Liver (tissue), 5 donors: ENCODE results near the gene SKIC2. TPM values are rescaled to one million over a fixed set of nuclear protein-coding genes. Genes with fewer than 3 reads are reported as not detected.

ENCODE experiments used
- polyA plus RNA-seq, 2 donors: library from polyadenylated mRNA; stranded (reverse) in 1 of 2; unstranded in 1 of 2; fragments of 200-250 nt in 1 of 2; fragments of >200 nt in 1 of 2; fragmentation: Nextera tagmentation in 1 of 2; extraction: Ambion mirVana in 1 of 2; gene quantifications; one replicate each; pipeline versions ENCODE4 v1.2.1 to v1.2.3, GENCODE V29; 2013 to 2015
- small RNA-seq: library from RNA; depleted of rRNA; stranded (forward); fragments of <200 nt; gene quantifications from one replicate; pipeline ENCODE3, GENCODE V24; 2014
- total RNA-seq, 2 donors: library from RNA; depleted of rRNA; stranded (reverse); fragments of >200 nt; gene quantifications; one replicate each; pipeline ENCODE4 v1.2.3, GENCODE V29; 2014
- donor health status: healthy.
- donor health status: healthy.
- donor health status: healthy.

SKIC2 gene
- total and polyA plus RNA-seq, 4 donors, result 26.7 to 57.6 (median 34.5) TPM

Small RNAs within 50 kb of the gene (small RNA-seq; reads per million reads assigned to genes)
- gene AL645922.1, result not detected

Other genes with a start within 250 kb of the SKIC2 start
Only the 30 nearest of the 35 such genes appear.
- 10 to 100 TPM; 23.8 to 31.4 TPM for gene DDAH2, start 229.9 kb upstream of the SKIC2 start, total RNA-seq
- gene DDAH2, start 229.9 kb upstream of the SKIC2 start, polyA plus RNA-seq, result 10 to 100 TPM; 19.8 to 22.6 TPM
- gene CLIC1, start 222.6 kb upstream of the SKIC2 start, total RNA-seq, result 100 to 1,000 TPM in 1 of 2 donors, 10 to 100 TPM in 1; 56.5 to 124 TPM
- gene CLIC1, start 222.6 kb upstream of the SKIC2 start, polyA plus RNA-seq, result 10 to 100 TPM; 63.7 to 65.2 TPM
- 1 to 10 TPM; 5.9 to 6.4 TPM for gene MSH5, start 219.2 kb upstream of the SKIC2 start, total RNA-seq
- gene MSH5, start 219.2 kb upstream of the SKIC2 start, polyA plus RNA-seq, result 1 to 10 TPM; 1.2 to 2.2 TPM
- gene SAPCD1, start 196.5 kb upstream of the SKIC2 start, total RNA-seq, result 1 to 10 TPM in 1 of 2 donors, under 1 TPM in 1; 0.59 to 2.6 TPM
- gene SAPCD1, start 196.5 kb upstream of the SKIC2 start, polyA plus RNA-seq, result under 1 TPM in 1 of 2 donors, not detected in 1; 0.68 TPM
- gene VWA7, start 181.8 kb upstream of the SKIC2 start, total RNA-seq, result 1 to 10 TPM in 1 of 2 donors, under 1 TPM in 1; 0.17 to 2.0 TPM
- 1 to 10 TPM in 1 of 2 donors, under 1 TPM in 1; 0.81 to 1.0 TPM for gene VWA7, start 181.8 kb upstream of the SKIC2 start, polyA plus RNA-seq
- gene VARS1, start 163.4 kb upstream of the SKIC2 start, total RNA-seq, result 10 to 100 TPM; 32.4 to 44.7 TPM
- gene VARS1, start 163.4 kb upstream of the SKIC2 start, polyA plus RNA-seq, result 10 to 100 TPM; 17.9 to 32.5 TPM
- gene LSM2, start 152.2 kb upstream of the SKIC2 start, total RNA-seq, result 10 to 100 TPM in 1 of 2 donors, 1 to 10 TPM in 1; 7.3 to 18.7 TPM
- gene LSM2, start 152.2 kb upstream of the SKIC2 start, polyA plus RNA-seq, result 10 to 100 TPM; 14.5 to 16.4 TPM
- gene HSPA1L, start 143.9 kb upstream of the SKIC2 start, total RNA-seq, result under 1 TPM; 0.67 to 0.79 TPM
- under 1 TPM; 0.27 to 0.28 TPM for gene HSPA1L, start 143.9 kb upstream of the SKIC2 start, polyA plus RNA-seq
- gene HSPA1A, start 143.6 kb upstream of the SKIC2 start, total RNA-seq, result 100 to 1,000 TPM in 1 of 2 donors, 10 to 100 TPM in 1; 98.5 to 120 TPM
- gene HSPA1A, start 143.6 kb upstream of the SKIC2 start, polyA plus RNA-seq, result 10 to 100 TPM; 28.8 to 56.6 TPM
- gene HSPA1B, start 131.4 kb upstream of the SKIC2 start, total RNA-seq, result 100 to 1,000 TPM in 1 of 2 donors, 10 to 100 TPM in 1; 57.2 to 165 TPM
- 10 to 100 TPM in 1 of 2 donors, 1 to 10 TPM in 1; 9.5 to 30.6 TPM for gene HSPA1B, start 131.4 kb upstream of the SKIC2 start, polyA plus RNA-seq
- 10 to 100 TPM; 34.4 to 42.4 TPM for gene NEU1, start 96.4 kb upstream of the SKIC2 start, total RNA-seq
- 10 to 100 TPM; 27.6 to 35.1 TPM for gene NEU1, start 96.4 kb upstream of the SKIC2 start, polyA plus RNA-seq
- 1 to 10 TPM in 1 of 2 donors, under 1 TPM in 1; 0.17 to 2.4 TPM for gene SLC44A4, start 80.2 kb upstream of the SKIC2 start, total RNA-seq
- under 1 TPM in 1 of 2 donors, not detected in 1; 0.13 TPM for gene SLC44A4, start 80.2 kb upstream of the SKIC2 start, polyA plus RNA-seq
- gene EHMT2, start 61.5 kb upstream of the SKIC2 start, total RNA-seq, result 10 to 100 TPM; 10.7 to 21.4 TPM
- gene EHMT2, start 61.5 kb upstream of the SKIC2 start, polyA plus RNA-seq, result 10 to 100 TPM in 1 of 2 donors, 1 to 10 TPM in 1; 7.9 to 10.5 TPM
- 1 to 10 TPM in 1 of 2 donors, under 1 TPM in 1; 0.25 to 2.3 TPM for gene ZBTB12, start 57.1 kb upstream of the SKIC2 start, total RNA-seq
- under 1 TPM in 1 of 2 donors, not detected in 1; 0.83 TPM for gene ZBTB12, start 57.1 kb upstream of the SKIC2 start, polyA plus RNA-seq
- gene C2, start 31.5 kb upstream of the SKIC2 start, total RNA-seq, result 100 to 1,000 TPM; 212 to 354 TPM
- gene C2, start 31.5 kb upstream of the SKIC2 start, polyA plus RNA-seq, result 100 to 1,000 TPM; 441 to 522 TPM
- 1,000 to 10,000 TPM; 2,016 to 3,272 TPM for gene CFB, start 13.1 kb upstream of the SKIC2 start, total RNA-seq
- 1,000 to 10,000 TPM; 3,136 to 3,144 TPM for gene CFB, start 13.1 kb upstream of the SKIC2 start, polyA plus RNA-seq
- gene NELFE, start 204 bp upstream of the SKIC2 start, total RNA-seq, result 10 to 100 TPM; 11.1 to 21.8 TPM
- gene NELFE, start 204 bp upstream of the SKIC2 start, polyA plus RNA-seq, result 10 to 100 TPM; 11.9 to 14.2 TPM
- 10 to 100 TPM in 1 of 2 donors, 1 to 10 TPM in 1; 4.5 to 11.0 TPM for gene DXO, start 13.0 kb downstream of the SKIC2 start, total RNA-seq
- 1 to 10 TPM; 8.9 to 9.7 TPM for gene DXO, start 13.0 kb downstream of the SKIC2 start, polyA plus RNA-seq
- gene C4A, start 22.9 kb downstream of the SKIC2 start, total RNA-seq, result 1,000 to 10,000 TPM in 1 of 2 donors, 100 to 1,000 TPM in 1; 410 to 1,584 TPM
- 1,000 to 10,000 TPM; 1,485 to 2,903 TPM for gene C4A, start 22.9 kb downstream of the SKIC2 start, polyA plus RNA-seq
- 1,000 to 10,000 TPM in 1 of 2 donors, 100 to 1,000 TPM in 1; 666 to 1,114 TPM for gene C4B, start 55.6 kb downstream of the SKIC2 start, total RNA-seq
- 1,000 to 10,000 TPM; 1,699 to 3,560 TPM for gene C4B, start 55.6 kb downstream of the SKIC2 start, polyA plus RNA-seq
- 10 to 100 TPM in 1 of 2 donors, 1 to 10 TPM in 1; 1.7 to 29.6 TPM for gene CYP21A2, start 79.2 kb downstream of the SKIC2 start, total RNA-seq
- gene CYP21A2, start 79.2 kb downstream of the SKIC2 start, polyA plus RNA-seq, result 10 to 100 TPM in 1 of 2 donors, 1 to 10 TPM in 1; 6.9 to 29.7 TPM
- gene TNXB, start 150.2 kb downstream of the SKIC2 start, total RNA-seq, result 10 to 100 TPM in 1 of 2 donors, 1 to 10 TPM in 1; 6.8 to 17.1 TPM
- gene TNXB, start 150.2 kb downstream of the SKIC2 start, polyA plus RNA-seq, result 1 to 10 TPM; 3.0 to 4.4 TPM
- 10 to 100 TPM; 13.6 to 13.9 TPM for gene ATF6B, start 169.1 kb downstream of the SKIC2 start, total RNA-seq
- gene ATF6B, start 169.1 kb downstream of the SKIC2 start, polyA plus RNA-seq, result 10 to 100 TPM; 17.1 to 24.8 TPM
- gene FKBPL, start 171.1 kb downstream of the SKIC2 start, total RNA-seq, result 1 to 10 TPM; 2.3 to 5.7 TPM
- 1 to 10 TPM; 2.8 to 3.3 TPM for gene FKBPL, start 171.1 kb downstream of the SKIC2 start, polyA plus RNA-seq
- under 1 TPM in 1 of 2 donors, not detected in 1; 0.08 TPM for gene PRRT1, start 192.8 kb downstream of the SKIC2 start, total RNA-seq
- under 1 TPM; 0.19 to 0.24 TPM for gene PRRT1, start 192.8 kb downstream of the SKIC2 start, polyA plus RNA-seq
- 10 to 100 TPM; 22.3 to 47.4 TPM for gene PPT2, start 195.0 kb downstream of the SKIC2 start, total RNA-seq
- 1 to 10 TPM; 7.6 to 7.8 TPM for gene PPT2, start 195.0 kb downstream of the SKIC2 start, polyA plus RNA-seq
- 1 to 10 TPM; 1.8 to 8.2 TPM for gene EGFL8, start 205.4 kb downstream of the SKIC2 start, total RNA-seq
- gene EGFL8, start 205.4 kb downstream of the SKIC2 start, polyA plus RNA-seq, result 1 to 10 TPM; 1.9 TPM
- gene AGPAT1, start 216.9 kb downstream of the SKIC2 start, total RNA-seq, result 10 to 100 TPM; 10.4 to 14.7 TPM
- 10 to 100 TPM; 20.3 to 45.1 TPM for gene AGPAT1, start 216.9 kb downstream of the SKIC2 start, polyA plus RNA-seq
- gene RNF5, start 219.2 kb downstream of the SKIC2 start, total RNA-seq, result 10 to 100 TPM; 51.5 to 56.1 TPM
- 10 to 100 TPM; 65.9 to 85.9 TPM for gene RNF5, start 219.2 kb downstream of the SKIC2 start, polyA plus RNA-seq
- under 1 TPM; 0.47 to 0.92 TPM for gene AGER, start 225.1 kb downstream of the SKIC2 start, total RNA-seq
- gene AGER, start 225.1 kb downstream of the SKIC2 start, polyA plus RNA-seq, result under 1 TPM; 0.75 to 0.91 TPM